ENCODE data around the gene SLC2A13.

- TF ChIP-seq, protein P1, sequence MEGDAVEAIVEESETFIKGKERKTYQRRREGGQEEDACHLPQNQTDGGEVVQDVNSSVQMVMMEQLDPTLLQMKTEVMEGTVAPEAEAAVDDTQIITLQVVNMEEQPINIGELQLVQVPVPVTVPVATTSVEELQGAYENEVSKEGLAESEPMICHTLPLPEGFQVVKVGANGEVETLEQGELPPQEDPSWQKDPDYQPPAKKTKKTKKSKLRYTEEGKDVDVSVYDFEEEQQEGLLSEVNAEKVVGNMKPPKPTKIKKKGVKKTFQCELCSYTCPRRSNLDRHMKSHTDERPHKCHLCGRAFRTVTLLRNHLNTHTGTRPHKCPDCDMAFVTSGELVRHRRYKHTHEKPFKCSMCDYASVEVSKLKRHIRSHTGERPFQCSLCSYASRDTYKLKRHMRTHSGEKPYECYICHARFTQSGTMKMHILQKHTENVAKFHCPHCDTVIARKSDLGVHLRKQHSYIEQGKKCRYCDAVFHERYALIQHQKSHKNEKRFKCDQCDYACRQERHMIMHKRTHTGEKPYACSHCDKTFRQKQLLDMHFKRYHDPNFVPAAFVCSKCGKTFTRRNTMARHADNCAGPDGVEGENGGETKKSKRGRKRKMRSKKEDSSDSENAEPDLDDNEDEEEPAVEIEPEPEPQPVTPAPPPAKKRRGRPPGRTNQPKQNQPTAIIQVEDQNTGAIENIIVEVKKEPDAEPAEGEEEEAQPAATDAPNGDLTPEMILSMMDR (IDR thresholded peaks at IDR 0.05; ENCODE audit: low read depth, low read length, missing input control), result no peak
- TF ChIP-seq RAD21 (IDR thresholded peaks at IDR 0.05), result no peak
Observed at GRCh38 chr12:40099423-40099853, 6.4 kb downstream of the SLC2A13 start.
